NCI-H748 (cell line): Measurements from ENCODE around the gene MOB3B.

Source experiments
- DNase-seq: peaks from one replicate; lab custom pipeline; 2025; ENCODE audit not compliant: unreplicated experiment; lab: John Stamatoyannopoulos, UW

Gene MOB3B

DNA sequence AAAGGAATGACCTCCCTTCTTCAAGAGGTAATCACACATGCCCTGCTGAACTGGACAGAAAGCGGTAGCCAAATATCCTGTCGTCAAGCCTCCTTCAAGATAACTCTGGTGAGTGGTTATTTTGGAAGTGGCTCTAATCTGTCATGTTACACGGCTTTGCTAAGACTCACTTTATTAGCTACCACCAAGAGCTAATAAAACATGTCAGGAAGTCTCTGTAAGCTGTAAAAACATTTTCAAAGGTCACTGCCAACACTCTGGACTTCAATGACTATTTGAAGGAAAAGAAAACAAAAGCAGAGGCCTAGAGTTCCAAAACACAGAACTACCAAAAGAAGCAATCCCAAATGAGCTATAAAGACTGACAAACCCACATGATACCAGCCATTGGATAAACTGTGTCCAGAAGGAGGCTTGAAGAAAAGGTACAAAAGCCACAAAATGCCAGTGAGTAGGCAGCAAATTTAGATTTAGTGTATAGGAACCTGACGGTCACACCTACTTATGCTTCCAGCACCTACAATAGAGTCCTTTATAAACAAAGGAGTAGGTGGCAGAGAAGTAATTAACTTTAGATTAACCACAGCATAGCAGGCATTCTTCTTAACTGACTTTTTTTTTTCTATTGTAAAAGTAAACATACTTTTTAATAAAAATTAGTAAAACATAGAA, 135.3 kb downstream of the MOB3B start:
- DNase-seq, result no peak

DNA sequence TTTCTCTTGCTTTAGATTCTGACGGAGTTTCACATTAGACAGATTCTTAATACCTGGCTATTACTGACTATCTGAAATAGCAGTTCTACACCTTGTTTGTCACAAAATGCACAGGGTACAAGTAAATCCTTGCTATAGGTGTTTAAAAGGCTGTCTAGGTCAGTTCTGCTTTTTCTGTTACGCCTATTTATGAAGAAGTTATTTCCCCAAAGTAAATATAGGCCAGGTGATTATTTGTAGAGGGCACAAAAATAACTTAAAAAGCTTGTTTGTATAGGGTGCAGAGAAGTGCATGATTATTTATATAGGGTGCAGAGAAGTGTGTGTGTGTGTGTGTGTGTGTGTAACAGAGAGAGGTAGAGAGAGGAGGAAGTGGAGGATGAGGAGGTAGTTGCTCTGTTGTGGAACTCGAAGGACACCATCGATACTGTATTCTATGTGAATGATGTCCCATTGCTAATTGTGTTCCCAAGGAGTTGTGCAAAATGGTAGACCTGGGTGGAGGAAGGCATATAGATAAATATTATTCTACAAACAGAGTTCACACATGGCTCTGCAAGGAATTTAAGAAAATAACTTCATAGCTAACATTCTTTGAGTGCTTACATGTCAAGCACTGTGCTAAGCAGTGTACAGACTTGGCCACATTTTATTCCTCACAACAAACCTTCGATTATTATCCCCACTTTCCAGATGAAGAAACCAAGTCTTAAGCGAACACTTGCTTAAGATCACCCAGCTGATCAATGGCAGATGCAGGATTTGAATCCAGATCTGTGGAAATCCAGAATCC, 136.4 kb downstream of the MOB3B start:
- no peak for DNase-seq

DNA sequence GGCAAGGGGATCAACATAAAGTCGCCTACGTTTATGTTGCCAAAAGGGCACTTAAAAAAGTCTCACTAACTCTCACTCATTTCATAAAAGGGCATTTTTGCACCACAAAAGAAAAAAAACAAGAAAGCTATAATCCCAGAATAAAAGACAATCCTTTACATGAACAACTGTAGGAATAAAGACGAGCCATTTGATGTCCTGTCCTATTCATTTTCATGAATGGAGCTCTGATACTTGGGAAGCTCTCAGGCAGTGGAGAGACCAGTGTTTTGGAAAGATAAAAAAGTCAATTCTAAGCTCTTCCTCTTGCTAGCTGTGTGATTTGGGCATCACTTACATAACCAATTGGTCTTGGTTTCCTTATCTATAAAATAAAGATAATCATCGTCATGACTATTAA, 137.2 kb downstream of the MOB3B start:
- DNase-seq, result no peak

DNA sequence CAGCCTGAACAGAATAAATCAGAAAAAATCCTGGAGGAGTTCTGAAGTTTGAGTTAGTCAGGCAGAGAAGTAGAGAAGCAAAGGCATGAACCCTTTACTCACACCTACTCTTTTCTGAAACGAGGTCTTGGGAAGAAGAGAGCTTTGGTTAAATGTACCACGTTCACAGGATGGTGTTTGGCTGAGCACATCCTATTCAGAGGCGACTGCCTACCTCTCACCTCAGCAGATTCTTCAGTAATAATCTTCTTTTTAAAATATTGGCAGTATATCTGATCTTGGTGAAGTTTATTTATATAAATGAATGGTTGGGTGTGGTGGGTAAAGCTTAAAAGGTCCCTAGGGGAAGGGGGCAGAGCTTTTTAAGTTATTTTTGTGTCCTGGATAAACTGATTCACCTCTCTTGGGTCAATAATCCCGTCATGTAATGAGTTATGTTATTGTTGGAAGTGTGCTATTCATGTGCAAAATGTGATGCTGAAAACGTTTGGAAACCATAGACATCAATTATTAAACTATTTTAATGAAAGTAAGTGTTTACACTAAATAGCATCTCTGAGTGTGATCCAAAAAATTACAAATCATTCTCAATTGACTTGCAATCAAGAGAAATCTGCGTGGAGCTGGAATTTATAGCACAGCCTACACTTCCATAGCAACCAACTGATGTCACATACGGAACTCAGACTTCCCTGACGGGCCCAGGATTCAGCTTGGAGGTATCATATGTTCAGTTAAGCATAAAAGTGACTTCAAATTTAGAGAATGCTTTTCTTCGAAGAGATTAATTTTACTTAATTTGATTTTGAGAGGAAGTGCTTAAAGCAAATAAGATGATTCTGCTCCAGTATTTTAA, 138.3 kb downstream of the MOB3B start:
- DNase-seq, result peak; percentile 41

DNA sequence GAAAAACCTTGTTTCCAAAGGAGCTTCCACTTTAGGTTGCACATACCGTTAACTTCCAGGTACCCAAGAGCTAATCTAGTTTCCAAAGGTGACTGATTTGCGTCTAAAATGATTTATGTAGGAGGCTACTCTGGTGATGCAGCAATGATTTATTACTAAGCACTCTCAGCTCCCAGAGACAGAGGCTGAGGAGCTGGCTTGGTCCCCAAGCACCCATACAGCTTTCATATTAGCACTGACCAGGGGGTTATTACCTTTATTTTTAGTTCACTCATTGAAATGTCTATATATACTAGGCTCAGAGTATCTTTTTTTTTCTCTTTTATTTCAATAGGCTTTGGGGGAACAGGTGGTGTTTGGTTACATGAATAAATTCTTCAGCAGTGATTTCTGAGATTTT, 141.5 kb downstream of the MOB3B start:
- no peak for DNase-seq

DNA sequence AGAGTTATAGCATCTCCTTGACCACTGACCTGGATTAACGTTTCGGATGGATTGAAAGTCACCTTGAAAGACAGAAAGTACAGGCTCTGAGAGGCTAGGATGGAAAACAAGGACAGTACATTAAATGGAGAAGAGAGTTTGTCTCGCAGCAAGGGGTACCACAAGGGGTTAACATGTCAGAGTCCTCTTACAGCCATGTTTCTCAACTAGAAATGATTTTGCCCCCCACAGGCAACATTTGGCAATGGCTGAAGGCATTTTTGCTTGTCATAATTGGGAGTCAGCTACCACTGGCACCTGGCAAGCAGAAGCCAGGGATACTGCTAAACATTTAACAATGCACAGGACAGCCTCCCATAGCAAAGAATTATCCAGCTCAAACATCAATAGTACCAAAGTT, 141.9 kb downstream of the MOB3B start:
- DNase-seq, result no peak

DNA sequence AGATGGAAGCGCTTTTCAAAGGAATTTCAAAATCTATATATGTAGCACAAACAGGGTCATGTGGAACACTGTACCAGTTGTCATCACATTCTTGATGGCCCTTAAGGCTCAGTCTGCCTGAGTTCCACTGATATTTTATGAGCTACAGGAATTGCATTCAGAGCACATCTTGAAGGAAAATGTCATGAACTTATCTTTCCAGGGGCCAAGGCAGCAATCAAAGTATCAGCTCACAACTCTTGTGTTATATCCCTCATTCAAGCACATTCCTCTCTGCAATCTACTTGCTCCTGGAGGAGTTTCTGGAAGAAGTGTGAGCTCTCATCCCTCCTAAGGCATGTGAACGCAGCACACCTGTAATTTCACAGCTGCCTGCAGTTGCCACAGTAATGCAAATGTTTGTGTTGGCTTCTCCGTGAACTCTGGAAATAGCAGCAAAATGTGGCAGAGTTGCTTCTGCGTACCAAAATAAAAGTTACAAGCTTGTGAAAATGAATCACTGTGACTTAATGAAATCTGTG, 143.0 kb downstream of the MOB3B start:
- no peak for DNase-seq

DNA sequence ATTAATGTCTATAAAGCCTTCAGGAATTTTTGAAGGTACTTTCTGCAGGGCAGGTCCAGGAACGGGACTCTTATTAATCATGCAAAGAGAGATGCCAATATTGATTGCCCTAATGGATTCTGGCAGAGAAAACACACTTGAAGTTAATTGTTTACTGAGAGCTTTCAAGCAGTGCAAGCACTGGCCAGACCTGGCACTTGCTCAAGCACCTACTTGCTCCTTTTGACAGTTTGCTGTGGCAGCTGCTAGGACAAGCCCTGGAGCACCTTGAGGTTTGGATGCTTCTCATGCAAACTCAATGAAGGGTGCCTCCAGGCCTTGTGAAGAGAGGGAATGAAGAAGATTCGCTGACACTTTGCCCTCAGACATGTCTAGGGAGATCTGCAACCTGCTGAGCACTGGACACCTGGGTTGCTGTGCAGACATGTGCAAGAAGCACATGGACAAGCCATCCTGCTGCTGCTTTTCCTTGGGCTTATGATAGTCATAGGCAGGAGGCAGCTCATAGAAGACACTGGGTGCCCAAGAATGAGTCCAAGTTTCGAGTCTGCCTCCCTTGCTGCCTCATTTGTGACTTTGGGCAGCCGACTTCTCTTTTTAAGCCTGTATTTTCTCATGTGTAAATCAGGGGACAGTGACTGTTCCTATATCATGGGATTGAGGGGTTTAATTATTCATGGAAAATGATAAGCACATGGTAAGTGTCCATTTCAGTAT, 143.8 kb downstream of the MOB3B start:
- DNase-seq, result peak; percentile 75

DNA sequence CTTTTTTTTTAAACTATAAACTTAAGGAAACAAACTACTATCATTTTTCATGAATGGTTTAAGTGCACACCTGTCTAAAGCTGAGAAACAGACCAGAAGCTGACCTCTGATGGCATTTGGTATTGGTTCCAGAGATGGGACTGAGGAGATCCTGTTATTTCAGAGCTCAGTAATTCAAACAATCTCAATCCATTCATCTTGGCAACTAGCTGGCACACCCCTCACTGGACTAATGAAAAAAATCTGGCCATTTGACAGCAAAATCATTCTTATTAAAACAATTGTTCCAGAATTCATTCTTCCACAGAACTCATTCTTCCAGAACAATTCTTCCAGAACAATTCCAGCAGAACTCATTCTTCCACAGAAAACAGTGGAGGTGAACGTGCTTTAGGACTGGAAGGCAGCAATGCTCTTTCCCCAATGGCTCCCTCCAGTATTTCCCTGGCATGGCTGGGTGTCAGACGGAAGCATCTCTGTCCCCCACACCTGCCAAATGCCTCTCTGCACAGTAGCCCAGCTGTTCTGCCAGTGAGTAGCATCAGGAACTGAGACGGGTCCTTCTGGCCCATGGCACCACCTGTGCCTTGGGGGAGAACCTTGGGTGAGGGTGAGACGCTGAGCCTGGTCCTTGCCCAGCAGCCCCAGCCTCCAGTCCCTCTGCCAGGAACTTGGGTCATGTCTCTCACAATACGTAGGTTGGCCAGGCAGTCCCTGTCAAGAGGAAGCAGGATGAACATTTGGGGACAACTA, 145.2 kb downstream of the MOB3B start:
- DNase-seq, result no peak

DNA sequence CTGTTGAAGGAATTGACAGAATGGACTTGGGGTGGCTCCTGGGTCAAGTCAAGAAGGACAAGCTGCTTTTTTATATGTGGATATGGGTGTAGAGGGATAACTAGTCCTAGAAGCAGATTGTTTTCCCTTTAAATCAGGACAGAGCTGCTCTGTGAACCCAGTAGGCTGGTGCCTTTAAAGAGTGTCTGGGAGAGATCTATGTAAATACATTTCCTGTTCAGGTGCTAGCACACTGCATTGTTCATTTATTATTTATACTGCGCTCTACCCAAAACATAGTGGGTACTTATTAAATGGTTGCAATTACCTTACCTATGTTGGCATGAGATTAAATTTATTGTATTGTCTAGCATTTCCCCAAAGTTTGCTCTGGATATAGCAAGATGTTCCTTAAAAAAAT, 146.1 kb downstream of the MOB3B start:
- DNase-seq, result peak; percentile 52

DNA sequence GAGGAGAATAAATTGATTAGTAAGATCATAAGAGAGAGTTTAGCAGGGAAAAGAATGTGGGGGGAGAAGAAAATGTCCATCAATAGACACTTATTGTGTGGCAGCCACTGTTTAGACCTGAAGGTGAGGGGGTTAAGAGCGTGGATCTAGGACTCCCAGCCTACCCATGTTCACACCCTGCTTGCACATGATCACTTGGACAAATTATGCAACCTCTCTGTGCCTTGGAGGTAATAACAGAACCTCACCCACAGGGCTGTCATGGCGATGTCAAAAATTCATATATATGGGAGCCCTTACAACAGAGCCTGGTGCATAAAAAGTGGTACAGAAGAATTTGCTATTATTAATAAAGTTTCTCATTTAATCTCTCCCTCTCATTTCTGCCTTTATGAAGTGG, 146.6 kb downstream of the MOB3B start:
- no peak for DNase-seq

DNA sequence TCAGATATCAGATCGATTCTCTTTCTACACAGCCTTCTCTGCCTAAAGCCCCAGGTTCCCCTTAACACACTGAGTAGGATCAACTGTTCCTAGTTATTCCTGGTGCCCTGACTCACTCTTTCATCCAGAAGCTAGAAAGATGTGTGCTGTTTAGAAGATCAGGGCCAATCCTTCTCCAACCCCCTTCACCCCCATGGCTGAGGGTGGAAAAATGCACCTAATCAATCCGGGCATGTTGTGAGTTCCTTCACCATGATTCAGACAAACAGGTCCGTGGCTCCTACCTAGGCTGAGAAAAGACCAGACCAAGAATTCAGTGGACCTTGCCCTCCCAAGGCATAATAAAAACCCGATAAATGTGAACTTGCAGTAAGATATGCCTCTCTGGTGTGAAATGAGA, 147.3 kb downstream of the MOB3B start:
- DNase-seq, result no peak

DNA sequence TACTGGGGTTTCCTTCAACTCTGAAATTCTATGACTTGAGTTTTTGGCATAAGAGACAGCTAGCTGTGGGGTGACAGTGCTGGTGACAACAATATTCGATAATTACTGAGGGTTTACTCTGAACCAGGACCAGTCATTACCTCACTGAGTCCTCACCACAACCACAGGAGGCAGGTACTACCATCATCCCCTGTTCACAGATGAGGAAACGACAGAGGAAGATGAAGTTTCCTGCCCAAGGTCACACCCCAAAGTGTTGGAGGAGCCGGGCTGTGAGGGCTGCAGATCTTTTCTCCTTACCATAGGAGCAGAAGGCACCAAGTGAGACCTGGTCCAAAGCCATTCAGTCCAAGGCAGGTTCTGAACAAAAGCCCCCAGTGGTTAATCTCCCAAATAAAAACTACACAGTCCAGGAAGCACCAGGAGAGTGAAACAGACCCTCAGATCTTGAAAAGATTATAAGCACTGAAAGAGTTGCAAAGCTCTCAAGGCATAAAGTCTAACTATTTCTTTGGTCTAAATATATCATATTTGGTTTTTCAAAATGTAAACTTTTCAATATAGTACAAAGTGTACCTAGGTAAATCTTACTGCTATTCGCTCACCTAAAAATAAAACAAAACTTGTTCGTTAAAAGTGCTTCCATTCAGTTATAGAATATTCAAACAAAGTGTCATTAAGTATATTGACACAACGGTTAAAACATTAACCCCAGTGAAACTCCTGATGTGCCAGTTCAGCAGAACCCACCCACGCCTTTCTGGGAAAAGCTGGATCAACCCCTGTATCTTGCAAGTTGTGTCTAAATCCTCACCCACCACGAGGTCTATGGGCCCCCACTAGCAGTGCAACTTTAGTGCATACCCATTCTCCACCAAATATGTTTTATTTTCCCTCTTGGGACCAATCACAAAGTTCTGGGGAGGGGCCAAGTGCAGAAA, 150.0 kb downstream of the MOB3B start:
- DNase-seq, result no peak

DNA sequence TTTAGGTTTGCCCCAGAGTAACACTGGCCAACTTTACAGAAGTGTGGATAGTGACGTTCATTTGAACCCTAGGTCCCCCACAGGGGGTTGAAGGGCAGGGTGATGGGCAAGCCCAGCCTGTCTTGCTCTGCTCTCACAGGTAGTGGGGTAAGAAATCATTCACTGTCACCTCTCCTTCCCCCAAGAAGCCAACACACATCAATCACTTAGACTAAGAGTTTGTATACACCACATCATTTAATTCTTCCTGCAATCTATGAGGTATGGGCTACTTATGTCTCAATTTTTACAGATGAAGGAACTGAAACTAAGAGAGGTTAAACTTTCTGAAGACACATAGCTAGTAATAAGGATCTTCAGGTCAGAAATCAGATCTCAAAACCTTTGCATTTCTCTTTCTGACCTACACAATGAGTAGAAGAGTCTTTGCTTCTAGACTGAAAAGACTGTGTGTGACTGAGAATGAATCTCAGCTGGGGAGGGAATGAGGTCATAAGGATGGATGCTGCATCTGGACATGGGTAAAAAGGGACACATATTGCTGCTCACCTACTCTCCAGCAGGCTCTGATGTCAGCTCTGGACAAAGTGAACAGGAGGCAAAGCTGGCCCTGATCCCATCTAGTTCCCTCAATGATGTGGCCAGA, 151.7 kb downstream of the MOB3B start:
- DNase-seq, result no peak

DNA sequence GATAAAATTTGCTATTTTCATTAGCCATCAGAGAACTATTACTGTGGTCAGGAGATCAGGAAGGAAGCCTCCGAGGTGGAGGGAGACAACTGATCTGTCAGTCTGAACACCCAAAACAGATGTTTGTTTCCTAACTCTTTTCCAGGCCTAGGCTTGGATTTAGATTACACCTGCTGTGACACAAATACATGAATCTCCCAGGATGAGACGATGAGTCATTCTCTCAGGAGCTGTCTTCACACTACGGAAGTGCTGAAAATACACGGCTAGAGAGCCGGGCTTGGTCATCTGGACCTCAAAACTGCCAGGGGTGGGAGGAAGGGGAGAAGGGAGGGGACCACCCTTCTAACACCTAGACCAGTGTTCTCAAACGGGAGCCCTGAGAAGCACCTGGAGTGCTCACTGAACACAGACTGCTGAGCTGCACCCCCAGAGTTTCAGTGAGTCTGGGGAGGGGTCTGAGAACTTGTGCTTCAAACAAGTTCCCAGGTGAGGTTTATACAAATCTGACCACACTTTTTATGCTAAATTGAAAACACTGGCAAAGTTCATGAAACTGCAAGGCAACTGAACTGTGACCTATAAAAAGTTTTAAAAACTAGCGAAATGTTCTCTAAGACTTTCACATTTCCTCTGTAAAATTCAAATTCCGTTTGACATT, 152.3 kb downstream of the MOB3B start:
- no peak for DNase-seq

DNA sequence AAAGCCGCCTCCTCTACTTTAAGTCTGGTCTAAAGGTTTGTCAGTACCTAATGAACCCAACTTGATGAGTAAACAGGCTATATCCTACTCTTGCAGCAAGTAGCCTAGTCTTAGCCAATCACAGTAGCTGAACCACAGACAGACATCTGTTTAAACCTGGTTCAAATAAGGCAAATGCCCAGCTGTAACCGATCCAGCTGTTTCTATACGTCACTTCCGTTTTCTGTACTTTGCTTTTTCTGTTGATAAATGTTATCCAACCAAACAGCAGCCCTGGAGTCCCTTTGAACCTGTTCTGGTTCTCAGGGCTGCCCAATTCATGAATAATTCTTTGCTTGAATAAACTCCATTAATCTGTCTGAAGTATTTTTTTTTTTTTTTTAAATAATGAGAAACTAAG, 155.8 kb downstream of the MOB3B start:
- no peak for DNase-seq

DNA sequence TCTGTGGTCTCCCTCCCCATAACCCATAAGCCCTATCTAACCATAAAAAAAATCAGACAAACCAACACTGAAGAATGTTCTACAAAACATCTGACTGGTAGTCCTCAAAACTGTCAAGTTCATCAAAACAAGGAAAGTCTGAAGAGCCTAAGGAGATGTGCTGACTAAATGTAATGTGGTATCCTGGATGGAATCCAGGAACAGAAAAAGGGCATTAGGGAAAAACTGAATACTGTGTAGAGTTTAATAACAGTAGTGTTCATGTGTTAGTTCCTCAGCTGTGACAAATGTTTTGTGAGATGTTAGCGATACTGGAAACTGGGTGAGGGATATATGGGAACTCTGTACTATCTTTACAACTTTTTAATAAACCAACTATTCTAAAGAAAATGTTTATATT, 157.0 kb downstream of the MOB3B start:
- DNase-seq, result no peak

DNA sequence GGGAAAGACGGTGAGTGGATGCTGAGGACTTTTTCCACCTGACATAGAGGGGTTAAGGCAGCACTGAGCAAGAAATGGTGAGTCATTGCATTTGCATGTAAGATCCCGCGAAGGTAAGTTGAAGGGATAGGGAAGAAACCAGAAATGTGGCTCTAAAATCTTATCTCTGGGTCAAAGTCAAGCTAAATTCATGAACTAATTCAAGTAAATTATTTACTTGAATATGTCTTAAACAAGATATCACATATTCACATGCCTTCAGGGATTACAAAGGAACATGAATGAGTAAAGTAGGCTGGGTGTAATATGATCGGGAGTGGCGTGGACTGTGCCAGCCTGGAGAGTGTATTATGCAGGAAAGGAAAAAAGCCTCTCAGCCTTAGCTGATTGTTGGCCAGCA, 158.2 kb downstream of the MOB3B start:
- no peak for DNase-seq
